Camera-type eye (tissue), 1 donor: ENCODE results near the gene TNNC2. TPM values are rescaled to one million over a fixed set of nuclear protein-coding genes. Genes with fewer than 3 reads are reported as not detected.

Experiments
- total RNA-seq: library from RNA; depleted of rRNA; stranded (reverse); fragments of >200 nt; gene quantifications from one replicate; pipeline ENCODE4 v1.2.3, GENCODE V29; 2014

The TNNC2 gene
- total RNA-seq = 93.6 TPM

GRCh38 chr20:45827030-45827652 is at the start of gene TNNC2:
TNNC2 (minus strand) TSS chr20:45827312; CDS start chr20:45827248, 64 bp downstream.

GRCh38 chr20:45857114-45857881 is 30.2 kb upstream of the TNNC2 start, which contains the start of the genes ACOT8 and ZSWIM3:
ACOT8 (minus strand) TSS chr20:45857392; CDS start chr20:45857315, 77 bp downstream.
ZSWIM3 (plus strand) TSS chr20:45857614; CDS start chr20:45857826, 212 bp downstream.

GRCh38 chr20:45833030-45833882 is 6.1 kb upstream of the TNNC2 start, which contains the start of gene SNX21:
SNX21 (plus strand) TSS chr20:45833799; CDS start chr20:45833920, 121 bp downstream.

GRCh38 chr20:45812157-45813005 is 14.7 kb downstream of the TNNC2 start, which contains the start of gene UBE2C:
UBE2C (plus strand) TSS chr20:45812644; CDS start chr20:45812696, 52 bp downstream.

Other genes starting within 250 kb of the TNNC2 start
- not detected for gene WFDC8, start 248.0 kb downstream of the TNNC2 start, total RNA-seq
- not detected for gene WFDC10A, start 197.6 kb downstream of the TNNC2 start, total RNA-seq
- gene WFDC9, start 196.0 kb downstream of the TNNC2 start, total RNA-seq = not detected
- gene WFDC11, start 157.1 kb downstream of the TNNC2 start, total RNA-seq = not detected
- not detected for gene WFDC13, start 125.3 kb downstream of the TNNC2 start, total RNA-seq
- not detected for gene WFDC10B, start 122.3 kb downstream of the TNNC2 start, total RNA-seq
- gene SPINT4, start 105.0 kb downstream of the TNNC2 start, total RNA-seq = not detected
- gene WFDC3, start 35.4 kb downstream of the TNNC2 start, total RNA-seq = not detected
- 17.8 TPM for gene DNTTIP1, start 35.4 kb downstream of the TNNC2 start, total RNA-seq
- gene UBE2C, start 14.7 kb downstream of the TNNC2 start, total RNA-seq = 15.3 TPM
- 86.1 TPM for gene SNX21, start 6.5 kb upstream of the TNNC2 start, total RNA-seq
- 36.1 TPM for gene ACOT8, start 30.1 kb upstream of the TNNC2 start, total RNA-seq
- gene ZSWIM3, start 30.3 kb upstream of the TNNC2 start, total RNA-seq = 16.2 TPM
- 9.4 TPM for gene ZSWIM1, start 53.9 kb upstream of the TNNC2 start, total RNA-seq
- gene SPATA25, start 60.3 kb upstream of the TNNC2 start, total RNA-seq = 7.6 TPM
- 12.8 TPM for gene NEURL2, start 63.9 kb upstream of the TNNC2 start, total RNA-seq
- 50.5 TPM for gene CTSA, start 64.0 kb upstream of the TNNC2 start, total RNA-seq
- gene PLTP, start 84.8 kb upstream of the TNNC2 start, total RNA-seq = 58.0 TPM
- 41.5 TPM for gene PCIF1, start 107.4 kb upstream of the TNNC2 start, total RNA-seq
- 21.8 TPM for gene ZNF335, start 144.9 kb upstream of the TNNC2 start, total RNA-seq
- 2.5 TPM for gene MMP9, start 181.6 kb upstream of the TNNC2 start, total RNA-seq
- gene SLC12A5, start 201.9 kb upstream of the TNNC2 start, total RNA-seq = 31.2 TPM